Mononuclear cell (primary cell): ENCODE data around the gene FSD1. TPM values are rescaled to one million over a fixed set of nuclear protein-coding genes. Genes with fewer than 3 reads are reported as not detected.
"Not testable (repeated sequence)": the region's sequence is repeated elsewhere in the genome, so short reads cannot be mapped to it uniquely, and the experiment has no call there.

Experiments used
- H3K27me3 ChIP-seq: 2 replicates; pipeline ENCODE4 v1.6.0; 2011; ENCODE audit warnings: low read length, control low read depth; ENCODE audit not compliant: insufficient read depth
- H3K4me1 ChIP-seq: 2 replicates; pipeline ENCODE4 v1.5.1; 2011; ENCODE audit warnings: mild to moderate bottlenecking, low read length, control low read depth; ENCODE audit not compliant: insufficient read depth
- H3K4me3 ChIP-seq: 2 replicates; pipeline ENCODE4 v1.5.1; 2011; ENCODE audit warnings: mild to moderate bottlenecking, low read length, moderate library complexity
- H3K9me3 ChIP-seq: 2 replicates; pipeline ENCODE4 v1.5.1; 2011; ENCODE audit warnings: low read depth, mild to moderate bottlenecking, control low read depth, low read length
- total RNA-seq: library from RNA; depleted of rRNA; stranded (reverse); fragments of >200 nt; gene quantifications from one replicate; pipeline ENCODE4 v1.2.3, GENCODE V29; 2012

Gene FSD1
- total RNA-seq, 1 donor = 0.73 TPM

DNA sequence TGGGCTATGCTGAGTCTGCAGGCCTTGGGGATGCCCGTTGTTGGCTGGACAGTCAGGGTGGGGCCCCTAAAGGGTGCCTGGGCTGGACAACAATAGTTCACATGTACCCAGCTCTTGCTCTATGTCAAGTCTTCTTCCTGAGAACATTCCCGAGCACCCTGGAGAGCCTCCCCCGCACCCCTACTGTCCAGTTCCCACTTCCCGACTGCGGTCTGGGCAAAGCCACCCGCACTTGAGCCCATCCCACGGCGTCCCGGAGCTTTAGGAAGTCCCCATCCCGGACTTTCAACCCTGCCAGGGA is 37.9 kb downstream of the FSD1 start:
- Histone ChIP-seq H3K27me3 (no peaks in the 10 kb centered on the region), H3K9me3 (no peaks in the 10 kb centered on the region), H3K4me3 (peak overlapping the region; percentile 73)

DNA sequence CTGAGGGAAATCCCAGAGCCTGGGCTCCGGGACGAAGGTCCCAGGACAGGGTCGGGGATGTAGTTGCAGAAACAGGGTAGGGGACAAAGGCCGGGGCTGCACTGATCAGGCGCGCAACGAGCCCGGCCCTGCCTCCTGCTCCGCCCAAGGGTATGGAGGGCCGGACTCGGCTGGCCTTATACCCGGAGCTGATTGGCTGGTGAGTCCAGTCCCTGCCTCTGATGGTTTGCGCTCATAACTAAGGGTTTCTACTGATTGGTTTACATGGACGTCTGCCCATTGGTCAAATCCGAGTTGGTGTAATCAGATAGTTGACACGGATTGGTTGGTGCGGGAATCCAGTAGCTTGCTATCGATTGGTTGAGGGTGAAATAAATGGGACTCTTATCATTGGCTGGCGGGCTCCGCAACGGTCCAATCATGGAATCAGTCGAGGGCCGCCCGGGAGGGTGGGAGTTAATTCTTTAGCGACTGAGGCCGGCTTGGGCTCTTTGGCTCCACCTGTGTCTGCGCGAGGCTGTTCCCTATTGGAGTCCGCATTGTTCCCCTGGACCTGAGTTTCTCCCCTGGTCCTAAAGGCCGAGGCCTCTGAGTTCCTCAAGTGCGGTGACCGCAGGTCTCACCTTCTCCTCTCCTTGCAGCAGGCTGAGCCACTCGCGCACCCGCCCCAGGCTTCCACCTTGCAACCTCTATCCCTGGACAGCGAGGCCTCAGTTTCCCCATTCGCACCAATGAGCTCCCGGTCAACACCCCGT is 38.4 kb downstream of the FSD1 start:
- Histone ChIP-seq H3K9me3 (no peaks in the 10 kb centered on the region), H3K4me3 (peak overlapping the region; percentile 73), H3K27me3 (no peaks in the 10 kb centered on the region), H3K4me1 (peaks cover 30% of the 10 kb centered on the region)

More for the DNA sequence above, 37.9 kb downstream of the FSD1 start:
- H3K4me1 ChIP-seq = peaks cover 31% of the 10 kb centered on the region

DNA sequence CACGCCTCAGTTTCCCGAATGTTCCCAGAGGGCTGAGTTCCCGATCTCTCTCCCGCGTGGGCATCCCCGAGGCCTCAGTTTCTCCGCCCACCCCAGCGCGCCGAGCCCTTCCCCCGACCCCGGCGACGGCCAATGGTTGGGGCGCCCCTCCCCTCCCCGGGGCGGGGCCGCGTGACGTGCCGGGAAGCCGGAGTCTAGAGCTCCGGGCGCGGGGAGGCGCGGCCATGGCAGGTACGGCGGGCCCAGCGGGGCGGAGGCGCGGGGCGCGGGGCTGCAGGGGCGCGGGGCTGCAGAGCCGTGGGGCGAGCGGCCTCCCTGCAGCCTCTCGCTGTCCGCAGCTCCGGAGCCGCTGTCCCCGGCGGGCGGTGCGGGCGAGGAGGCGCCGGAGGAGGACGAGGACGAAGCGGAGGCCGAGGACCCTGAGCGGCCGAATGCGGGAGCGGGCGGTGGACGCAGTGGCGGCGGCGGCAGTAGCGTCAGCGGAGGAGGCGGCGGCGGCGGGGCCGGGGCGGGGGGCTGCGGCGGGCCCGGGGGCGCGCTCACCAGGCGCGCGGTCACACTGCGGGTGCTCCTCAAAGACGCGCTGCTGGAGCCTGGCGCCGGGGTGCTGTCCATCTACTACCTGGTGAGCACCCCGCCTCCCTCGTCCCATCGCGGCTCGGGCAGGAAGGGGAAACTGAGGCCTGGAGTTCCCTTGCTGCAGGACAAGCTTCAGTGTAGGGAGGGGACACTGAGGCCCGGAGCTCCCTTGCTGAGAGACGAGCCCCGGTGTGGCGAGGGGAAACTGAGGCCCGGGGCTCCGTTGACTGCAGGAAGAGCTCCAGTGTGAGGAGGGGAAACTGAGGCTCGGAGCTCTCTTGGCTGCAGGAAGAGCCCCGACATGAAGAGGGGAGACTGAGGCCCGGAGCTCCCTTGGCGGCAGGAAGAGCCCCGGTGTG is 39.2 kb downstream of the FSD1 start, which contains the start of gene MPND:
Gene MPND (plus strand): TSS at position 193 of the 938 bp plus-strand sequence. CDS start 32 bp downstream, at position 225.
- no peaks in the 10 kb centered on the region for H3K9me3 ChIP-seq
- no peaks in the 10 kb centered on the region for H3K27me3 ChIP-seq
- H3K4me1 ChIP-seq = peaks cover 23% of the 10 kb centered on the region
- H3K4me3 ChIP-seq = peak within 1 kb of the TSS; percentile 73

- Histone ChIP-seq H3K27me3 (no peaks in the 10 kb centered on the region), H3K4me1 (peaks cover 17% of the 10 kb centered on the region), H3K9me3 (no peaks in the 10 kb centered on the region), H3K4me3 (no peak overlapping the region)
Observed at GRCh38 chr19:4345342-4346019, 41.1 kb downstream of the FSD1 start.

DNA sequence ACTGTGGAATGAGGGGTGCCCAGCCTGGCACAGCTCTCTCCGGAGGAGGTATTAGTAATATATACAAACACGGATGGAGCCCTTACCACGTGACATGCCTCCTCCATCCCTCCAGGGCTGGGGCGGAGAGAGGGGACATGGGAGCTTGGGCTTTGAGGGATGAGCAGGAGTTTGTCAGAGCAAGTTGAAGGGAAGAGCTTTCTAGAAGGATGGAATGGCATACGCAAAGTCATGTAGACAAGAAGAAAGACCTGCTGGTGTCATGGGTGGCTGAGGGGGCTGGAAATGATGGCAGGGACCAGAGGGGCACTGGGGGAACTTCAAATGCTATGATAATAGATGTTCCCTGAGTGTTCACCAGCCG is 41.6 kb downstream of the FSD1 start:
- Histone ChIP-seq H3K4me1 (peaks cover 17% of the 10 kb centered on the region), H3K4me3 (no peak overlapping the region), H3K27me3 (no peaks in the 10 kb centered on the region), H3K9me3 (no peaks in the 10 kb centered on the region)

DNA sequence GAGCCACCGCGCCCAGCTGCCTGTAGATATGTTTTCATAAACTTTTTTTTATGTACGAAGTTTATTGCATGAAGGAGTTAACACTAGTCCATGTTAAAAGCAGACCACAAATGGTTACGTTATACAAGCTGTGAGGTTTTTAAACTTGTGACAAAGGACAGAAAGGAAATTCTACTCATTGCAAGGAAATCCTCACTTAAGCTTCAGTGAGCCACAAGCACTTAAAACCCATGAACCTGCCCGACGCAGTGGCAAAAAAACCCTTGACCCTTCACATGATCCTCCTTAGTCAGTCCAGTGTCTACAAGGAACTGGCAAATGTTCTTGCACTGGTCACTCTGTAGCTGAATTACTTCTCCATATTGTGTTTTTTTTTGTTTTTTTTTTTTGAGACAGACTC is 43.1 kb downstream of the FSD1 start:
- no peaks in the 10 kb centered on the region for H3K9me3 ChIP-seq
- no peak overlapping the region for H3K4me3 ChIP-seq
- no peaks in the 10 kb centered on the region for H3K27me3 ChIP-seq
- peaks cover 10% of the 10 kb centered on the region for H3K4me1 ChIP-seq

DNA sequence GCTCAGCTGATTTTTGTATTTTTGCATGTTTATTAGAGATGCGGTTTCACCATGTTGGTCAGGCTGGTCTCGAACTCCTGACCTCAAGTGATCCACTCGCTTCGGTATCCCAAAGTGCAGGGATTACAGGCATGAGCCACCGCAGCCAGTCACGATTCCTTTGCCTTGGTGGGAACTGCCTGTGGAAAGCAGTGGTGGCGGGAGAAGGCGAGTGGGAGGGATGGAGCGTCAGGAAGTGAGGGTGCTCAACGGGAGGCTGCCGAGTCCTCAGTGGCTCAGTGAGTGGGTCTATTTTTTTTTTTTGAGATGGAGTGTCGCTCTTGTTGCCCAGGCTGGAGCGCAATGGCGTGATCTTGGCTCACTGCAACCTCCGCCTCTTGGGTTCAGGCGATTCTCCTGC is 44.8 kb downstream of the FSD1 start:
- H3K27me3 ChIP-seq, H3K4me1 ChIP-seq, H3K9me3 ChIP-seq, H3K4me3 ChIP-seq: not testable (repeated sequence)

- Histone ChIP-seq H3K4me3 (no peak overlapping the region), H3K9me3 (no peaks in the 10 kb centered on the region), H3K4me1 (no peaks in the 10 kb centered on the region), H3K27me3 (no peaks in the 10 kb centered on the region)
Observed at GRCh38 chr19:4350111-4350510, 45.7 kb downstream of the FSD1 start.

DNA sequence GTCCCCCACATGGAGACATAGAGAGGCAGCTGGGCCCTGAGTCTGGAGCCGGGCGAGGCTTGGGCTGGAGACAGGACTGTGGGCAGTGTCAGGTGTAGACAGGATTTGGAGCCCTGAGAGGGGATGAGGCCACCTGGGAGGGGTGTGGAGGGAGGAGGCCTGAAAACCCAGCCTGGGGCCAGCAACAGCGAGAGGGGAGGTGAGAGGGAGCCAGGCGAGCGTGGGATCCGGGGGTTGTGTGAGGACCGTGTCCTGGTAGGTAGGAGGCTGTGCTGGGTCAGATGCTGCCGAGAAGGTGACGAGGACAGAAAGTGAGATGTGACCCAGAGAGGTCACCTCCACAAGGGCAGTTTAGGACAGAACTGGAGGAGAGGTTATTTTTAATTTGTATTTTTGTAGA is 46.3 kb downstream of the FSD1 start:
- H3K9me3 ChIP-seq = no peaks in the 10 kb centered on the region
- no peaks in the 10 kb centered on the region for H3K4me1 ChIP-seq
- H3K4me3 ChIP-seq = no peak overlapping the region
- no peaks in the 10 kb centered on the region for H3K27me3 ChIP-seq

GRCh38 chr19:4352701-4353121 is 48.3 kb downstream of the FSD1 start:
- Histone ChIP-seq H3K4me3 (no peak overlapping the region), H3K27me3 (no peaks in the 10 kb centered on the region), H3K9me3 (no peaks in the 10 kb centered on the region), H3K4me1 (no peaks in the 10 kb centered on the region)

DNA sequence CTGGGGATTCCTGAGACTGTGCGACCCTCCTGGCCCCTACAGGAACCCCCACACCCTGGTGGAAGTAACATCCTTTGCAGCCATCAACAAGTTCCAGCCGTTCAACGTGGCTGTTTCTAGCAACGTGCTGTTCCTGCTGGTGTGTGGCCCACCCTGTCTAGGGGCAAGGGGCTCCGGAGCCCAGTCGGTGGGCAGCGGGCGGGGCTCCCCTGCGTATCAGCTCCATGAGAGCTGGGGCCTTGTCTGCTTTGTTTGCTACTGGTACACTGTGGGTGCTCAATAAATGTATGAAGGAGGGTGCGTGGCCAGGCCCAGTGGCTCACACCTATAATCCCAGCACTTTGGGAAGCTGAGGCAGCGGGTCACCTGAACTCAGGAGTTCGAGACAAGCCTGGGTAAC is 49.9 kb downstream of the FSD1 start:
- no peak overlapping the region for H3K4me3 ChIP-seq
- H3K27me3 ChIP-seq = no peaks in the 10 kb centered on the region
- no peaks in the 10 kb centered on the region for H3K4me1 ChIP-seq
- no peaks in the 10 kb centered on the region for H3K9me3 ChIP-seq

DNA sequence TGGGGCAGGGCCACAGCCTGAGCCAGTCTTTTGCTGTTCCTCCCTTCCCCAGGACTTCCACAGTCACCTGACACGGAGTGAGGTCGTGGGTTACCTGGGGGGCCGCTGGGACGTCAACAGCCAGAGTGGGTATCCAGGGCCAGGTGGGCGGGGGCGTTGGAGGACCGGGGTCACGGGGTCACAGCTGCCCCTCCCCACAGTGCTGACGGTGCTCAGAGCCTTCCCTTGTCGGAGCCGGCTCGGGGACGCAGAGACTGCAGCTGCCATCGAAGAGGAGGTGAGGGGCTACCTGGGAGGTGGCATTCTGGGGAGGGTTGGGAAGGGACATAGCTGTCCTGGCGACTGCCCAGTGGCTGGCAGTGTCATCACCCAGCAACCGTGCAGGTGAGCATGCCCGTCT is 50.5 kb downstream of the FSD1 start:
- Histone ChIP-seq H3K4me3 (no peak overlapping the region), H3K4me1 (no peaks in the 10 kb centered on the region), H3K27me3 (no peaks in the 10 kb centered on the region), H3K9me3 (no peaks in the 10 kb centered on the region)

GRCh38 chr19:4357095-4357797 is 52.8 kb downstream of the FSD1 start:
- Histone ChIP-seq H3K27me3 (no peaks in the 10 kb centered on the region), H3K4me3 (no peak overlapping the region), H3K9me3 (no peaks in the 10 kb centered on the region), H3K4me1 (no peaks in the 10 kb centered on the region)

DNA sequence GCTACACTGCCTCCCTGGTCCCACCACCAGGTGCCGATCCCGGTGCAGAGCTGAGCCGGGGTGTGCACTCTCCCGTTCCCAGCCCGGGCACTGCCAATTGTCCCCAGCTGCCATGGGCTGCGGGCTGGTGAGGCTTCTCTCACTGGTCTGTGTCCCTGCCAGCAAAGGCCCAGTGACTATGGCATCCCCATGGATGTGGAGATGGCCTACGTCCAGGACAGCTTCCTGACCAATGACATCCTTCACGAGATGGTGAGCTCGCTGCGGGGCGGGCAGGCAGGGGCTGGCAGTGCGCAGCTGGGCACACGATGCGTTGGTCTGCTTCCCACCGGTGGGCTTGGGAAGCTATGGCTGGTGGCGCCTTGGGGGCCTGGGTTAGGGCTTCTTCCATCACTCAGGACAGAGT is 53.5 kb downstream of the FSD1 start:
- Histone ChIP-seq H3K4me1 (no peaks in the 10 kb centered on the region), H3K4me3 (no peak overlapping the region), H3K9me3 (no peaks in the 10 kb centered on the region), H3K27me3 (no peaks in the 10 kb centered on the region)
